GM23338 (cell line): ENCODE results near the gene FBXW8. TPM values are rescaled to one million over a fixed set of nuclear protein-coding genes. Genes with fewer than 3 reads are reported as not detected.
A peak's percentile ranks its signal among the peaks of the same experiment; 100 is the strongest.

Experiments used
- ATAC-seq: fragments of 200-7000 bp; cut with Tn5 transposase; 3 replicates; pipeline ENCODE4 v1.9.1; 2020
- DNase-seq: peaks from one replicate; pipeline ENCODE4 v3.0.0-alpha.2; 2015; ENCODE audit warnings: low spot score
- H2AFZ ChIP-seq: fragments of 200-600 bp; sonication (generic); 2 replicates; pipeline ENCODE4 v1.8.0; 2016; ENCODE audit warnings: antibody characterized with exemption, mild to moderate bottlenecking, moderate library complexity
- H3F3A ChIP-seq: fragments of 200-600 bp; sonication (generic); replicated peaks from 2 replicates; pipeline ENCODE4 v1.8.0; 2017; ENCODE audit warnings: antibody characterized with exemption, mixed run types, low read depth
- H3K27ac ChIP-seq: fragments of 200-600 bp; sonication (generic); 2 replicates; pipeline ENCODE4 v1.6.1; 2016; ENCODE audit warnings: low read depth
- H3K27me3 ChIP-seq: fragments of 200-600 bp; sonication (generic); 2 replicates; pipeline ENCODE4 v1.8.0; 2016; ENCODE audit warnings: mild to moderate bottlenecking, mixed run types, moderate library complexity; ENCODE audit not compliant: insufficient read depth
- H3K36me3 ChIP-seq: fragments of 200-600 bp; sonication (generic); 2 replicates; pipeline ENCODE4 v1.8.0; 2016; ENCODE audit warnings: mild to moderate bottlenecking; ENCODE audit not compliant: insufficient read depth
- H3K4me1 ChIP-seq: fragments of 200-600 bp; sonication (generic); 2 replicates; pipeline ENCODE4 v1.8.0; 2016; ENCODE audit warnings: mild to moderate bottlenecking, moderate library complexity; ENCODE audit not compliant: insufficient read depth
- H3K4me2 ChIP-seq: fragments of 200-600 bp; sonication (generic); 2 replicates; pipeline ENCODE4 v1.7.1; 2017; ENCODE audit warnings: mixed run types
- H3K4me3 ChIP-seq: fragments of 200-600 bp; sonication (generic); 2 replicates; pipeline ENCODE4 v1.6.1; 2016; ENCODE audit warnings: mixed run types
- H3K79me2 ChIP-seq: fragments of 200-600 bp; sonication (generic); replicated peaks from 2 replicates; pipeline ENCODE4 v1.8.0; 2017; ENCODE audit warnings: mild to moderate bottlenecking; ENCODE audit not compliant: insufficient read depth
- H3K9me2 ChIP-seq: fragments of 200-600 bp; sonication (generic); 2 replicates; pipeline ENCODE4 v1.8.0; 2017; ENCODE audit not compliant: insufficient read depth
- H4K20me1 ChIP-seq: fragments of 200-600 bp; sonication (generic); replicated peaks from 2 replicates; pipeline ENCODE4 v1.8.0; 2017; ENCODE audit warnings: mild to moderate bottlenecking; ENCODE audit not compliant: insufficient read depth
- H3K27ac Mint-ChIP-seq: 2 replicates; pipeline ENCODE4 v1.8.0; 2020; ENCODE audit warnings: inconsistent platforms, mild to moderate bottlenecking, moderate library complexity, mixed read lengths
- H3K27me3 Mint-ChIP-seq: 3 replicates; pipeline ENCODE4 v1.8.0; 2022; ENCODE audit warnings: low read depth, mild to moderate bottlenecking, moderate library complexity, mixed read lengths, inconsistent platforms; ENCODE audit not compliant: insufficient read depth, poor library complexity
- H3K36me3 Mint-ChIP-seq: 3 replicates; pipeline ENCODE4 v1.8.0; 2021; ENCODE audit warnings: low read depth, mild to moderate bottlenecking, inconsistent platforms, moderate library complexity, mixed read lengths
- H3K4me1 Mint-ChIP-seq: 3 replicates; pipeline ENCODE4 v1.8.0; 2020; ENCODE audit warnings: mild to moderate bottlenecking, inconsistent platforms, mixed read lengths
- H3K4me3 Mint-ChIP-seq: 3 replicates; pipeline ENCODE4 v1.8.0; 2021; ENCODE audit warnings: moderate library complexity, mild to moderate bottlenecking, inconsistent platforms, mixed read lengths
- H3K9me3 Mint-ChIP-seq: 3 replicates; pipeline ENCODE4 v1.8.0; 2020; ENCODE audit warnings: moderate library complexity, mild to moderate bottlenecking, inconsistent platforms, mixed read lengths
- CREB1 ChIP-seq: fragments of 250-450 bp; sonication (Bioruptor Pico); IDR thresholded peaks from 2 replicates; pipeline ENCODE4 v1.5.0; 2020; ENCODE audit warnings: low read depth, mild to moderate bottlenecking, moderate library complexity
- EZH2 ChIP-seq: fragments of 200-600 bp; sonication (generic); IDR thresholded peaks from one replicate; pipeline ENCODE4 v1.8.0; 2017; ENCODE audit warnings: antibody characterized with exemption, mild to moderate bottlenecking, low read depth; ENCODE audit not compliant: unreplicated experiment
- EZH2phosphoT487 ChIP-seq: fragments of 200-600 bp; sonication (generic); IDR thresholded peaks from one replicate; pipeline ENCODE4 v1.8.1; 2018; ENCODE audit warnings: antibody characterized with exemption; ENCODE audit not compliant: unreplicated experiment
- JUNB ChIP-seq: IDR thresholded peaks from one replicate; pipeline ENCODE4 v1.6.1; 2016; ENCODE audit warnings: antibody characterized with exemption; ENCODE audit not compliant: unreplicated experiment
- NANOG ChIP-seq: IDR thresholded peaks from 2 replicates; pipeline ENCODE4 v1.6.1; 2016; ENCODE audit warnings: antibody characterized with exemption, borderline replicate concordance
- POLR2AphosphoS5 ChIP-seq: IDR thresholded peaks from 2 replicates; pipeline ENCODE4 v1.6.1; 2016; ENCODE audit warnings: antibody characterized with exemption, low read depth
- STAT1 ChIP-seq: IDR thresholded peaks from one replicate; pipeline ENCODE4 v1.6.1; 2016; ENCODE audit warnings: antibody characterized with exemption; ENCODE audit not compliant: unreplicated experiment
- ZNF114 ChIP-seq: fragments of 250-450 bp; sonication (Bioruptor Pico); IDR thresholded peaks from 2 replicates; pipeline ENCODE4 v1.5.0; 2020; ENCODE audit warnings: mild to moderate bottlenecking, moderate library complexity
- ZNF331 ChIP-seq: fragments of 250-450 bp; sonication (Bioruptor Pico); IDR thresholded peaks from 2 replicates; pipeline ENCODE4 v1.5.0; 2020; ENCODE audit warnings: low read depth, mild to moderate bottlenecking, moderate library complexity
- polyA plus RNA-seq: library from polyadenylated mRNA; unstranded; fragments of >200 nt; fragmentation: Nextera tagmentation; extraction: Ambion mirVana; gene quantifications from 2 replicates; pipeline ENCODE4 v1.2.1, GENCODE V29; 2016
- total RNA-seq: library from RNA; depleted of rRNA; stranded (reverse); fragments of >200 nt; shearing (Covaris generic); gene quantifications from 2 replicates; pipeline ENCODE4 v1.2.3, GENCODE V29; 2014
- TF ChIP-seq, protein P1 (sequence below), 2 experiments: fragments of 200-600 bp in 1 of 2; sonication (generic) in 1 of 2; conservative IDR thresholded peaks; 2 replicates each; pipeline versions ENCODE4 v1.5.1 to v1.6.1; 2016 to 2017; ENCODE audit warnings: antibody characterized with exemption in 2 of 2, low read depth in 2 of 2, mild to moderate bottlenecking in 2 of 2, moderate library complexity in 1 of 2
- TF ChIP-seq, protein P2 (sequence below): IDR thresholded peaks from one replicate; pipeline ENCODE4 v1.6.1; 2018; ENCODE audit warnings: antibody characterized with exemption; ENCODE audit not compliant: unreplicated experiment
- TF ChIP-seq, protein P3 (sequence below): fragments of 250-450 bp; sonication (Bioruptor Pico); IDR thresholded peaks from 2 replicates; pipeline ENCODE4 v1.5.0; 2020; ENCODE audit warnings: mild to moderate bottlenecking, moderate library complexity

Gene FBXW8
- total and polyA plus RNA-seq, 2 experiments from 2014 or later = 4.6 to 13.9 TPM

DNA sequence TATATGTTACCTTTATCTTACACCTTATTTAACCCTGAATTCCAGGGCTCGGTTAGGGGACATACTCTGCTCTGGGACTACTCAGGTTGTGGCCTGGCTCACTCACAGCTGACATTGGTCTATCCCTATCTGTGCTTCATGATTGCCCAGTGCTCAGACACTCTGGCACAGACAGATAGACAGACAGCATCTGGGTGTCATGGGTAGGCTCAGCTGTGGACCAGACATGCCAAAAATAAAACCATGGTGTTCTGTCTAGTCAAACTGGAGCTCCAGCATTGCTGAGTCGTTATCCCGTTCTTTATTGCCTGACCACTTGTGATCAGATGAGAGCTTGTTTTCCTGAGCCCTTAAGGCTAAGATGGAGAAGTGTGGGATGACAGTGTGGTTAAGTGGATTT, 29.0 kb downstream of the FBXW8 start:
- no peak overlapping the region for H3K4me2 ChIP-seq
- ATAC-seq (no peak), DNase-seq (no peak)
- no peaks in the 10 kb centered on the region for H4K20me1 ChIP-seq
- Mint-ChIP-seq H3K27ac (peak overlapping the region; percentile 41; the same call in 1 of the 2 replicates), H3K9me3 (peaks cover 15% of the 10 kb centered on the region), H3K4me1 (no peaks in the 10 kb centered on the region; the same call in 2 of the 3 replicates), H3K36me3 (peaks cover 47% of the 10 kb centered on the region), H3K4me3 (no peak overlapping the region), H3K27me3 (peaks cover 7% of the 10 kb centered on the region)
- H3K4me1 ChIP-seq = no peaks in the 10 kb centered on the region
- H3F3A ChIP-seq = no peaks in the 10 kb centered on the region
- no peak overlapping the region for H3K27ac ChIP-seq
- H3K36me3 ChIP-seq = no peaks in the 10 kb centered on the region
- no peaks in the 10 kb centered on the region for H3K27me3 ChIP-seq
- no peaks in the 10 kb centered on the region for H3K9me2 ChIP-seq
- peaks cover 2% of the 10 kb centered on the region; the same call in 1 of the 2 replicates for H3K79me2 ChIP-seq
- TF ChIP-seq POLR2AphosphoS5 = no peak
- TF ChIP-seq, protein P1, sequence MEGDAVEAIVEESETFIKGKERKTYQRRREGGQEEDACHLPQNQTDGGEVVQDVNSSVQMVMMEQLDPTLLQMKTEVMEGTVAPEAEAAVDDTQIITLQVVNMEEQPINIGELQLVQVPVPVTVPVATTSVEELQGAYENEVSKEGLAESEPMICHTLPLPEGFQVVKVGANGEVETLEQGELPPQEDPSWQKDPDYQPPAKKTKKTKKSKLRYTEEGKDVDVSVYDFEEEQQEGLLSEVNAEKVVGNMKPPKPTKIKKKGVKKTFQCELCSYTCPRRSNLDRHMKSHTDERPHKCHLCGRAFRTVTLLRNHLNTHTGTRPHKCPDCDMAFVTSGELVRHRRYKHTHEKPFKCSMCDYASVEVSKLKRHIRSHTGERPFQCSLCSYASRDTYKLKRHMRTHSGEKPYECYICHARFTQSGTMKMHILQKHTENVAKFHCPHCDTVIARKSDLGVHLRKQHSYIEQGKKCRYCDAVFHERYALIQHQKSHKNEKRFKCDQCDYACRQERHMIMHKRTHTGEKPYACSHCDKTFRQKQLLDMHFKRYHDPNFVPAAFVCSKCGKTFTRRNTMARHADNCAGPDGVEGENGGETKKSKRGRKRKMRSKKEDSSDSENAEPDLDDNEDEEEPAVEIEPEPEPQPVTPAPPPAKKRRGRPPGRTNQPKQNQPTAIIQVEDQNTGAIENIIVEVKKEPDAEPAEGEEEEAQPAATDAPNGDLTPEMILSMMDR (conservative IDR thresholded peaks at IDR 0.05; ENCODE audit: low read depth in 2 of 2) = no peak
- TF ChIP-seq NANOG = no peak
- TF ChIP-seq ZNF114 (CRISPR knock-in tag) = no peak
- no peak for TF ChIP-seq EZH2
- no peak for TF ChIP-seq JUNB
- TF ChIP-seq STAT1 = no peak
- TF ChIP-seq CREB1 = no peak
- TF ChIP-seq, protein P2, sequence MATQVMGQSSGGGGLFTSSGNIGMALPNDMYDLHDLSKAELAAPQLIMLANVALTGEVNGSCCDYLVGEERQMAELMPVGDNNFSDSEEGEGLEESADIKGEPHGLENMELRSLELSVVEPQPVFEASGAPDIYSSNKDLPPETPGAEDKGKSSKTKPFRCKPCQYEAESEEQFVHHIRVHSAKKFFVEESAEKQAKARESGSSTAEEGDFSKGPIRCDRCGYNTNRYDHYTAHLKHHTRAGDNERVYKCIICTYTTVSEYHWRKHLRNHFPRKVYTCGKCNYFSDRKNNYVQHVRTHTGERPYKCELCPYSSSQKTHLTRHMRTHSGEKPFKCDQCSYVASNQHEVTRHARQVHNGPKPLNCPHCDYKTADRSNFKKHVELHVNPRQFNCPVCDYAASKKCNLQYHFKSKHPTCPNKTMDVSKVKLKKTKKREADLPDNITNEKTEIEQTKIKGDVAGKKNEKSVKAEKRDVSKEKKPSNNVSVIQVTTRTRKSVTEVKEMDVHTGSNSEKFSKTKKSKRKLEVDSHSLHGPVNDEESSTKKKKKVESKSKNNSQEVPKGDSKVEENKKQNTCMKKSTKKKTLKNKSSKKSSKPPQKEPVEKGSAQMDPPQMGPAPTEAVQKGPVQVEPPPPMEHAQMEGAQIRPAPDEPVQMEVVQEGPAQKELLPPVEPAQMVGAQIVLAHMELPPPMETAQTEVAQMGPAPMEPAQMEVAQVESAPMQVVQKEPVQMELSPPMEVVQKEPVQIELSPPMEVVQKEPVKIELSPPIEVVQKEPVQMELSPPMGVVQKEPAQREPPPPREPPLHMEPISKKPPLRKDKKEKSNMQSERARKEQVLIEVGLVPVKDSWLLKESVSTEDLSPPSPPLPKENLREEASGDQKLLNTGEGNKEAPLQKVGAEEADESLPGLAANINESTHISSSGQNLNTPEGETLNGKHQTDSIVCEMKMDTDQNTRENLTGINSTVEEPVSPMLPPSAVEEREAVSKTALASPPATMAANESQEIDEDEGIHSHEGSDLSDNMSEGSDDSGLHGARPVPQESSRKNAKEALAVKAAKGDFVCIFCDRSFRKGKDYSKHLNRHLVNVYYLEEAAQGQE = no peak
- TF ChIP-seq EZH2phosphoT487 = no peak
- TF ChIP-seq, protein P3, sequence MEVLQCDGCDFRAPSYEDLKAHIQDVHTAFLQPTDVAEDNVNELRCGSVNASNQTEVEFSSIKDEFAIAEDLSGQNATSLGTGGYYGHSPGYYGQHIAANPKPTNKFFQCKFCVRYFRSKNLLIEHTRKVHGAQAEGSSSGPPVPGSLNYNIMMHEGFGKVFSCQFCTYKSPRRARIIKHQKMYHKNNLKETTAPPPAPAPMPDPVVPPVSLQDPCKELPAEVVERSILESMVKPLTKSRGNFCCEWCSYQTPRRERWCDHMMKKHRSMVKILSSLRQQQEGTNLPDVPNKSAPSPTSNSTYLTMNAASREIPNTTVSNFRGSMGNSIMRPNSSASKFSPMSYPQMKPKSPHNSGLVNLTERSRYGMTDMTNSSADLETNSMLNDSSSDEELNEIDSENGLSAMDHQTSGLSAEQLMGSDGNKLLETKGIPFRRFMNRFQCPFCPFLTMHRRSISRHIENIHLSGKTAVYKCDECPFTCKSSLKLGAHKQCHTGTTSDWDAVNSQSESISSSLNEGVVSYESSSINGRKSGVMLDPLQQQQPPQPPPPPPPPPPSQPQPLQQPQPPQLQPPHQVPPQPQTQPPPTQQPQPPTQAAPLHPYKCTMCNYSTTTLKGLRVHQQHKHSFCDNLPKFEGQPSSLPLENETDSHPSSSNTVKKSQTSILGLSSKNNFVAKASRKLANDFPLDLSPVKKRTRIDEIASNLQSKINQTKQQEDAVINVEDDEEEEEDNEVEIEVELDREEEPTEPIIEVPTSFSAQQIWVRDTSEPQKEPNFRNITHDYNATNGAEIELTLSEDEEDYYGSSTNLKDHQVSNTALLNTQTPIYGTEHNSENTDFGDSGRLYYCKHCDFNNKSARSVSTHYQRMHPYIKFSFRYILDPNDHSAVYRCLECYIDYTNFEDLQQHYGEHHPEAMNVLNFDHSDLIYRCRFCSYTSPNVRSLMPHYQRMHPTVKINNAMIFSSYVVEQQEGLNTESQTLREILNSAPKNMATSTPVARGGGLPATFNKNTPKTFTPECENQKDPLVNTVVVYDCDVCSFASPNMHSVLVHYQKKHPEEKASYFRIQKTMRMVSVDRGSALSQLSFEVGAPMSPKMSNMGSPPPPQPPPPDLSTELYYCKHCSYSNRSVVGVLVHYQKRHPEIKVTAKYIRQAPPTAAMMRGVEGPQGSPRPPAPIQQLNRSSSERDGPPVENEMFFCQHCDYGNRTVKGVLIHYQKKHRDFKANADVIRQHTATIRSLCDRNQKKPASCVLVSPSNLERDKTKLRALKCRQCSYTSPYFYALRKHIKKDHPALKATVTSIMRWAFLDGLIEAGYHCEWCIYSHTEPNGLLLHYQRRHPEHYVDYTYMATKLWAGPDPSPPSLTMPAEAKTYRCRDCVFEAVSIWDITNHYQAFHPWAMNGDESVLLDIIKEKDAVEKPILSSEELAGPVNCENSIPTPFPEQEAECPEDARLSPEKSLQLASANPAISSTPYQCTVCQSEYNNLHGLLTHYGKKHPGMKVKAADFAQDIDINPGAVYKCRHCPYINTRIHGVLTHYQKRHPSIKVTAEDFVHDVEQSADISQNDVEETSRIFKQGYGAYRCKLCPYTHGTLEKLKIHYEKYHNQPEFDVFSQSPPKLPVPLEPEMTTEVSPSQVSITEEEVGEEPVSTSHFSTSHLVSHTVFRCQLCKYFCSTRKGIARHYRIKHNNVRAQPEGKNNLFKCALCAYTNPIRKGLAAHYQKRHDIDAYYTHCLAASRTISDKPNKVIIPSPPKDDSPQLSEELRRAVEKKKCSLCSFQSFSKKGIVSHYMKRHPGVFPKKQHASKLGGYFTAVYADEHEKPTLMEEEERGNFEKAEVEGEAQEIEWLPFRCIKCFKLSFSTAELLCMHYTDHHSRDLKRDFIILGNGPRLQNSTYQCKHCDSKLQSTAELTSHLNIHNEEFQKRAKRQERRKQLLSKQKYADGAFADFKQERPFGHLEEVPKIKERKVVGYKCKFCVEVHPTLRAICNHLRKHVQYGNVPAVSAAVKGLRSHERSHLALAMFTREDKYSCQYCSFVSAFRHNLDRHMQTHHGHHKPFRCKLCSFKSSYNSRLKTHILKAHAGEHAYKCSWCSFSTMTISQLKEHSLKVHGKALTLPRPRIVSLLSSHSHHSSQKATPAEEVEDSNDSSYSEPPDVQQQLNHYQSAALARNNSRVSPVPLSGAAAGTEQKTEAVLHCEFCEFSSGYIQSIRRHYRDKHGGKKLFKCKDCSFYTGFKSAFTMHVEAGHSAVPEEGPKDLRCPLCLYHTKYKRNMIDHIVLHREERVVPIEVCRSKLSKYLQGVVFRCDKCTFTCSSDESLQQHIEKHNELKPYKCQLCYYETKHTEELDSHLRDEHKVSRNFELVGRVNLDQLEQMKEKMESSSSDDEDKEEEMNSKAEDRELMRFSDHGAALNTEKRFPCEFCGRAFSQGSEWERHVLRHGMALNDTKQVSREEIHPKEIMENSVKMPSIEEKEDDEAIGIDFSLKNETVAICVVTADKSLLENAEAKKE = no peak
- no peak for TF ChIP-seq ZNF331 (CRISPR knock-in tag)
- H3K4me3 ChIP-seq = no peak overlapping the region
- no peak overlapping the region for H2AFZ ChIP-seq
